GM23248 (cell line): ENCODE measurements around the gene SLC1A7. TPM values are rescaled to one million over a fixed set of nuclear protein-coding genes. Genes with fewer than 3 reads are reported as not detected.

Experiments used
- DNase-seq: peaks from one replicate; pipeline ENCODE4 v3.0.0-alpha.2; 2015
- H2AFZ ChIP-seq: fragments of 200-600 bp; sonication (generic); 2 replicates; pipeline ENCODE4 v1.6.1; 2016; ENCODE audit warnings: antibody characterized with exemption
- H3F3A ChIP-seq: fragments of 200-600 bp; sonication (generic); 2 replicates; pipeline ENCODE4 v1.6.1; 2016; ENCODE audit warnings: mild to moderate bottlenecking, antibody characterized with exemption, mixed run types; ENCODE audit not compliant: insufficient read depth
- H3K27ac ChIP-seq: fragments of 200-600 bp; sonication (generic); 2 replicates; pipeline ENCODE4 v1.5.1; 2016; ENCODE audit warnings: mild to moderate bottlenecking
- H3K27me3 ChIP-seq: fragments of 200-600 bp; sonication (generic); replicated peaks from 2 replicates; pipeline ENCODE4 v1.6.1; 2016; ENCODE audit warnings: mild to moderate bottlenecking; ENCODE audit not compliant: insufficient read depth
- H3K36me3 ChIP-seq: fragments of 200-600 bp; sonication (generic); 2 replicates; pipeline ENCODE4 v1.6.1; 2016; ENCODE audit warnings: low read depth, mild to moderate bottlenecking
- H3K4me1 ChIP-seq: fragments of 200-600 bp; sonication (generic); 2 replicates; pipeline ENCODE4 v1.6.1; 2016; ENCODE audit warnings: mild to moderate bottlenecking; ENCODE audit not compliant: insufficient read depth
- H3K4me2 ChIP-seq: fragments of 200-600 bp; sonication (generic); one replicate; pipeline ENCODE4 v1.6.1; 2016; ENCODE audit warnings: mild to moderate bottlenecking; ENCODE audit not compliant: unreplicated experiment
- H3K4me3 ChIP-seq: fragments of 200-600 bp; sonication (generic); 2 replicates; pipeline ENCODE4 v1.5.1; 2016; ENCODE audit warnings: mild to moderate bottlenecking
- H3K79me2 ChIP-seq: fragments of 200-600 bp; sonication (generic); 2 replicates; pipeline ENCODE4 v1.6.1; 2016; ENCODE audit warnings: mild to moderate bottlenecking; ENCODE audit not compliant: insufficient read depth
- H3K9ac ChIP-seq: fragments of 200-600 bp; sonication (generic); 2 replicates; pipeline ENCODE4 v1.6.1; 2016; ENCODE audit warnings: mild to moderate bottlenecking
- H3K9me2 ChIP-seq: fragments of 200-600 bp; sonication (generic); 2 replicates; pipeline ENCODE4 v1.6.1; 2016; ENCODE audit warnings: mixed run types, mild to moderate bottlenecking, moderate library complexity; ENCODE audit not compliant: insufficient read depth
- H3K9me3 ChIP-seq: fragments of 200-600 bp; sonication (generic); one replicate; pipeline ENCODE4 v1.6.1; 2017; ENCODE audit warnings: low read depth
- H4K20me1 ChIP-seq: fragments of 200-600 bp; sonication (generic); 2 replicates; pipeline ENCODE4 v1.6.0; 2016; ENCODE audit not compliant: insufficient read depth
- EZH2 ChIP-seq: fragments of 200-600 bp; sonication (generic); IDR thresholded peaks from 2 replicates; pipeline ENCODE4 v1.6.1; 2018; ENCODE audit warnings: antibody characterized with exemption, mild to moderate bottlenecking; ENCODE audit not compliant: insufficient read depth, poor library complexity, severe bottlenecking
- EZH2phosphoT487 ChIP-seq: fragments of 200-600 bp; sonication (generic); IDR thresholded peaks from 2 replicates; pipeline ENCODE4 v1.6.1; 2018; ENCODE audit warnings: antibody characterized with exemption, moderate library complexity, mild to moderate bottlenecking, low read depth; ENCODE audit not compliant: insufficient read depth
- WGBS, 2 experiments: methylation state at CpG; one replicate each; pipeline ENCODE4 v1.1.6; 2015 to 2017; ENCODE audit warnings: low lambda C conversion rate in 2 of 2, low coverage in 1 of 2; ENCODE audit errors: missing lambda C conversion rate in 2 of 2; 5-methylcytosine and 5-hydroxymethylcytosine counted together
- in situ Hi-C: fragments of 300-500 bp; cut with MboI; formaldehyde crosslinking; loops from 2 replicates; pipeline ENCODE4 v1.15.0; 2020
- polyA plus RNA-seq: library from polyadenylated mRNA; unstranded; fragments of >200 nt; fragmentation: Nextera tagmentation; extraction: Ambion mirVana; gene quantifications from 2 replicates; pipeline ENCODE4 v1.2.1, GENCODE V29; 2016
- total RNA-seq: library from RNA; depleted of rRNA; stranded (reverse); fragments of >200 nt; shearing (Covaris generic); gene quantifications from 2 replicates; pipeline ENCODE4 v1.2.3, GENCODE V29; 2014

Gene SLC1A7
- total and polyA plus RNA-seq, 2 experiments from 2014 or later = 0.51 TPM; not detected in 1

GRCh38 chr1:53133261-53134041 lies 9.0 kb downstream of the SLC1A7 start:
- Histone ChIP-seq H3K79me2 (no peaks in the 10 kb centered on the region), H3K36me3 (no peaks in the 10 kb centered on the region), H3K4me3 (no peak overlapping the region), H3F3A (peaks cover 15% of the 10 kb centered on the region), H3K27me3 (no peaks in the 10 kb centered on the region), H3K4me2 (no peak overlapping the region), H3K9ac (no peak overlapping the region), H3K9me2 (no peaks in the 10 kb centered on the region), H2AFZ (no peak overlapping the region), H3K27ac (no peak overlapping the region), H3K9me3 (no peaks in the 10 kb centered on the region), H3K4me1 (peaks cover 15% of the 10 kb centered on the region), H4K20me1 (no peaks in the 10 kb centered on the region)
- DNase-seq = no peak
- TF ChIP-seq EZH2phosphoT487 (no peak), EZH2 (no peak)
- WGBS, 2 experiments = 89 to 96% methylated on average over 8 to 9 of the region's 9 CpGs
- in situ Hi-C loops = no loop called here

GRCh38 chr1:53132176-53132575 lies 10.3 kb downstream of the SLC1A7 start:
- no peaks in the 10 kb centered on the region for H3K36me3 ChIP-seq
- H4K20me1 ChIP-seq = no peaks in the 10 kb centered on the region
- peaks cover 15% of the 10 kb centered on the region for H3K4me1 ChIP-seq
- no peak overlapping the region for H2AFZ ChIP-seq
- 82 to 89% methylated on average over 8 of the region's 8 CpGs for WGBS, 2 experiments
- no peak overlapping the region for H3K4me2 ChIP-seq
- no peak overlapping the region for H3K27ac ChIP-seq
- H3K9ac ChIP-seq = no peak overlapping the region
- no peaks in the 10 kb centered on the region for H3K9me2 ChIP-seq
- H3F3A ChIP-seq = peaks cover 15% of the 10 kb centered on the region
- DNase-seq = no peak
- H3K9me3 ChIP-seq = no peaks in the 10 kb centered on the region
- no peak overlapping the region for H3K4me3 ChIP-seq
- no peak for TF ChIP-seq EZH2phosphoT487
- no peak for TF ChIP-seq EZH2
- in situ Hi-C loops = no loop called here
- no peaks in the 10 kb centered on the region for H3K27me3 ChIP-seq
- no peaks in the 10 kb centered on the region for H3K79me2 ChIP-seq

GRCh38 chr1:53131590-53131938 lies 10.9 kb downstream of the SLC1A7 start:
- H3K9ac ChIP-seq = no peak overlapping the region
- H3K4me2 ChIP-seq = no peak overlapping the region
- no peaks in the 10 kb centered on the region for H3K36me3 ChIP-seq
- H3K4me1 ChIP-seq = peaks cover 15% of the 10 kb centered on the region
- no peaks in the 10 kb centered on the region for H3K9me3 ChIP-seq
- DNase-seq = no peak
- no peak overlapping the region for H2AFZ ChIP-seq
- no peaks in the 10 kb centered on the region for H3K79me2 ChIP-seq
- 86 to 88% methylated on average over 2 of the region's 2 CpGs for WGBS, 2 experiments
- no peaks in the 10 kb centered on the region for H3K27me3 ChIP-seq
- H3K9me2 ChIP-seq = no peaks in the 10 kb centered on the region
- peaks cover 15% of the 10 kb centered on the region for H3F3A ChIP-seq
- TF ChIP-seq EZH2phosphoT487 (no peak), EZH2 (no peak)
- H3K27ac ChIP-seq = no peak overlapping the region
- no peaks in the 10 kb centered on the region for H4K20me1 ChIP-seq
- in situ Hi-C loops = no loop called here
- no peak overlapping the region for H3K4me3 ChIP-seq

- H3K9me2 ChIP-seq = no peaks in the 10 kb centered on the region
- H4K20me1 ChIP-seq = no peaks in the 10 kb centered on the region
- no peak overlapping the region for H3K9ac ChIP-seq
- DNase-seq = no peak
- no peak for TF ChIP-seq EZH2phosphoT487
- no peaks in the 10 kb centered on the region for H3K79me2 ChIP-seq
- H3K27me3 ChIP-seq = no peaks in the 10 kb centered on the region
- H2AFZ ChIP-seq = no peak overlapping the region
- in situ Hi-C loops = no loop called here
- H3K4me2 ChIP-seq = no peak overlapping the region
- WGBS, 2 experiments = 74 to 79% methylated on average over 9 of the region's 9 CpGs
- H3F3A ChIP-seq = peaks cover 15% of the 10 kb centered on the region
- H3K36me3 ChIP-seq = no peaks in the 10 kb centered on the region
- no peak overlapping the region for H3K4me3 ChIP-seq
- no peaks in the 10 kb centered on the region for H3K9me3 ChIP-seq
- peaks cover 16% of the 10 kb centered on the region for H3K4me1 ChIP-seq
- no peak overlapping the region for H3K27ac ChIP-seq
These were observed 11.4 kb downstream of the SLC1A7 start for GRCh38 chr1:53130878-53131589.
